Esophagus (tissue), 2 donors: ENCODE data around the gene CLIP4. TPM values are rescaled to one million over a fixed set of nuclear protein-coding genes. Genes with fewer than 3 reads are reported as not detected.
"Not testable (repeated sequence)": the region's sequence is repeated elsewhere in the genome, so short reads cannot be mapped to it uniquely, and the experiment has no call there.

ENCODE experiments used
- H3K27ac ChIP-seq, 2 donors: one replicate each; pipeline ENCODE4 v1.5.1; 2013; ENCODE audit warnings: low read depth in 2 of 2, mild to moderate bottlenecking in 2 of 2, inconsistent platforms in 1 of 2, low read length in 1 of 2, moderate library complexity in 1 of 2
- H3K27me3 ChIP-seq, 2 donors: one replicate each; pipeline ENCODE4 v1.6.1; 2013; ENCODE audit warnings: low read length in 2 of 2, control low read depth in 1 of 2, mild to moderate bottlenecking in 1 of 2; ENCODE audit not compliant: insufficient read depth in 2 of 2, control insufficient read depth in 1 of 2
- H3K36me3 ChIP-seq, 2 donors: one replicate each; pipeline ENCODE4 v1.6.1; 2013; ENCODE audit warnings: low read length in 1 of 2; ENCODE audit not compliant: control insufficient read depth in 2 of 2, insufficient read depth in 2 of 2
- H3K4me1 ChIP-seq, 2 donors: one replicate each; pipeline ENCODE4 v1.6.1; 2013; ENCODE audit warnings: low read length in 1 of 2; ENCODE audit not compliant: control insufficient read depth in 2 of 2, insufficient read depth in 2 of 2
- H3K4me3 ChIP-seq, 2 donors: one replicate each; pipeline ENCODE4 v1.5.1; 2013; ENCODE audit warnings: low read length in 2 of 2, mild to moderate bottlenecking in 2 of 2, low read depth in 1 of 2, moderate library complexity in 1 of 2
- H3K9me3 ChIP-seq, 2 donors: one replicate each; pipeline ENCODE4 v1.6.1; 2013; ENCODE audit warnings: mild to moderate bottlenecking in 2 of 2, low read depth in 1 of 2, low read length in 1 of 2, moderate library complexity in 1 of 2; ENCODE audit not compliant: control insufficient read depth in 2 of 2, insufficient read depth in 1 of 2
- WGBS, 2 donors: extraction: QIAGEN DNeasy Blood & Tissue Kit; methylation state at CpG; one replicate each; pipeline ENCODE4 v1.1.7; 2013; 5-methylcytosine and 5-hydroxymethylcytosine counted together
- polyA plus RNA-seq, 2 donors: library from polyadenylated mRNA; stranded (reverse); fragments of 200-250 nt; gene quantifications; one replicate each; pipeline ENCODE4 v1.2.3, GENCODE V29; 2013
- donor health status: healthy with polysubstance abuse.
- donor health status: Bipolar disorder and iron deficiency.

CLIP4 gene
- polyA plus RNA-seq, 2 donors: 12.4 to 16.8 TPM

DNA sequence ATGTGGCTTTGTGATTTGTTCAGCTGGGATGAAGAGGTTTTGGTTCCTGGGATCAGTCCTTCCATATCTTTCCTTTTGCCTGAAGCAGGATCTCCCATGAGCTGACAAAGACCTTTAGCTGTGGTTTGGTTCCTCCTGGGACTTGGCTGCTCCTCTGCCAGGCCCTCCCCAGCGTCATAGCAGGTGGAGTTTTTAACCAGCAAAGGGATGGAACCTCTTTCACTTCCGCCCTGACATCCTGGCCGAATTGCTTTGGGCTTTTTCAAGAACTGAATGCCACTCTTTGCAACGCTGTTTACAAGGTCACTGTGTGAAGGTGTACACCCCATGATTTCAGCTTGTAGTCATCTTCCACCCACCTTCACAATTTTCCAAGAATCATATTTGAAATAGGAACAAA lies 41.3 kb upstream of the CLIP4 start:
- Histone ChIP-seq H3K27me3 (no peaks in the 10 kb centered on the region), H3K4me1 (no peaks in the 10 kb centered on the region), H3K4me3 (no peak overlapping the region), H3K9me3 (no peaks in the 10 kb centered on the region), H3K36me3 (no peaks in the 10 kb centered on the region), H3K27ac (no peak overlapping the region)
- WGBS, 2 donors: 74 to 75% methylated on average over 4 of the region's 4 CpGs

DNA sequence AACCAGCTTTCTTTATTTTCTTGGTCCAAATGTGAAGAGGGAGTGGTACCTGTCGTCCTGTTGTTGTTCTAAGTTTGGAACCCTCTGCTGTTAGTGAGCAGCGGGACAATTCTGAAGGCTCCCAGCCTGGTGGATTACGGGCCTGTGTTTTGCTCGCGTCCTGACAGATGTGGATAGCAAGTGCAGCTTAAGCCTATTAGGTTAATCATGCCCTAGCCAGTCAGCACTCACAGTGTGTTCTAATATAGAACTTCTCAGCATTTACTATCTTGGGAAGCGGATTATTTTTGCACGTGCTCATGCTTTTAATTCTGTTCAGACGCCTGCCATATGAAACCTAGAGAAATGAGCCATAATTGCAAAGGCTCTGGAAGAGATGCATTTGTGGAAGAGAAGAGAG lies 40.8 kb upstream of the CLIP4 start, which contains the start of gene PCARE:
PCARE (minus strand) TSS at position 113 of the 400 bp plus-strand sequence. CDS start 262 bp downstream, outside the sequence.
- Histone ChIP-seq H3K27ac (no peak within 1 kb of the TSS), H3K36me3 (no peaks in the 10 kb centered on the region), H3K4me1 (no peaks in the 10 kb centered on the region), H3K27me3 (no peaks in the 10 kb centered on the region), H3K4me3 (no peak within 1 kb of the TSS), H3K9me3 (no peaks in the 10 kb centered on the region)
- 83 to 88% methylated on average over 8 of the region's 8 CpGs for WGBS, 2 donors

DNA sequence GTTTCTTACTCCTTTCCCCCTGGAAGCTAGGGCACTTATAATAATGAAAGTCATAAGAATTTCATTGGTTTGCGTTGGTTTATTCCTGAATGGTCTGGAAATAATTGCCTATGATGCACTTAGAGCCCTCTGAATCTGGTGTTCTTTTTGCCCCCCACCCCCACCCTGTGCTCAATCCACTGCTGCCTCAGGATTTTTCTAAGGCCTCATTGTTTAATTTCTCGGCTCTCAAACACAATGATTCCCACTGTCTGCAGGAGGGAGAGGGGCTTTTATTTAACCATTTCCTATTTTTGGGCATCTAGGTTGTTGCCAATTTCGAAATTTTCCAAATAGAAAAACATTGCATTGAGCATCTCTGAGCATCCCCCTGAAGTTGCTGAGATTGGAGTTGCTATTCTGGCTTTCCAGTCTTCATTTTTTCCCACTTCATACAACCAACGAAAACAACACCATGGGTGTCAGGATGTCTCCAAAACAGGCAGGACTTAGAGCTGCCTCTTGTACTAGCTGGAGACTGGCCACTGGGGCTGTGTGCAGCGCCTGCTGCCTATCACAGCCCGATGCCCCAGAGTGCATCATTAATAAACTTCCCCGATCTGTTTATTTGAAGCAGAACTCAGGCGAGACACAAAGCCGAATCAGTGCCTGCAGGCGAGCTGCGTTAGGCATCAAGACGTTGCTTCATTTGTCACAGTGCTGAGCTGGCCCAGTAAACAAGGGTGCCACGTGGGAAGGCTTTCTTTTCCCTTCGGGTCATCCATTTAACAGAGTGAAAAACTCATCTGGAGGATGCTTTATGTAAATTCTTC lies 39.1 kb upstream of the CLIP4 start:
- Histone ChIP-seq H3K4me3 (no peak overlapping the region), H3K36me3 (no peaks in the 10 kb centered on the region), H3K4me1 (no peaks in the 10 kb centered on the region), H3K9me3 (peaks cover 0 to 14% of the 10 kb centered on the region in 2 donors), H3K27me3 (no peaks in the 10 kb centered on the region), H3K27ac (no peak overlapping the region)
- 36 to 49% methylated on average over 14 of the region's 14 CpGs for WGBS, 2 donors

DNA sequence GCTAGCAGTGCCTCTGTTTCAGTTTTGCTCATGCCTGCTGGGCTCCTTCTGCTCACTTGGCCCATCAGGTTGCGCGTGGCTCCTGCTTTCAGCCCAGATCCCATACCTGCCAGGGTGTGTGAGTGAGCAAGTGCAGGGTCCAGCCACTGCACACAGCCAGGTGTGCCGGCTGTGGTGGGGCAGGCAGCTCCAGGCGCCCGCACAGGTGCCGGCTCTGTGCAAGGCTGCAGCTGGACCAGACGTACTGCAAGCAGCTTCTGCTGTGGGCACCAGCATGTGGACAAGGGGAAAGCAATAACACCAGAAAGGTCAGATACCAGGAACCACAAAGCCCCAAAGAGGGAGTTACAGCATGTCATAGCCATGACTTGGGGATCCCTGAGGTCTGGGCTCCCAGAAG lies 35.3 kb upstream of the CLIP4 start:
- Histone ChIP-seq H3K4me1 (no peaks in the 10 kb centered on the region), H3K4me3 (no peak overlapping the region), H3K36me3 (no peaks in the 10 kb centered on the region), H3K27me3 (no peaks in the 10 kb centered on the region), H3K9me3 (peaks cover 0 to 14% of the 10 kb centered on the region in 2 donors), H3K27ac (no peak overlapping the region)
- 97 to 99% methylated on average over 7 of the region's 7 CpGs for WGBS, 2 donors

DNA sequence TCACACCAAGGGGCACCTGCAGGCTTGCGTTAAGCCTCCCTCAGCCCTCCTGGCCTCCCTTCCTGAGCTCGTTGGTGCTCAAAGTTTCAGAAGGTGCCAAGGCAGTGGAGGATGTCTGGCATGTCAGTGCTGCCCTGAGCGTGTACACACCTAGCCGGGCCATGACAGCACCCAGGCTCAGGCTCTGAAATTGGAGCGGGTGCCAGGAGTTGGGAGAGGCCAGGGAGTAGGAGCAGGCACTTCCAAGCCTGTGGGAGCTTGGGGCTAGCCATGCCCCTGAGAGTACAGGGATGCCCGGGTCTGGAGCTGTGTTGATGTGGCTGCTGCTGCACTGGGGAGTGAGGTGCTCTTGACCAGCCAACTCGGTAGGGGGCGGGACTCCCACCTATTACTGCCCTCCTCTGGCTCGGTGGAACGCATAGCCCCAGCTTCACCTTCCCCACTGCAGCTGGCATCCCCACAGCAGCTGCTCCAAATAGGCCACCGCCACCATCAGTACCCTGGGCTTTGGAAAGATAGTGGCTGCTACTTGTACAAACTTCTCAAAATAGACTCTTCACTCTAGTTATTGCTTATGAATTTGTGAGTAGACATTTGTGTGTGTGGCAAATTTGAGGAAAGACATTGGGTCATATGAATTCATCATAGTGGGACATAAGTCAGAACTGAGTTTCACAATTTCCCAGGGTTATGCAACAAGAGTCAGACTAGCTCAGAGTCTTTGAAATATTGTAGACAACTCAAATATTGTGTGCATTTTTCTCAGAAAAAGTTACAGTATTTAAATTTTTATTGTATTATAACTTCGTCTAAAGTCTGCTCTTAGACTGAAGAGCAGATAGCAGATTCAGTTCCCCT lies 34.1 kb upstream of the CLIP4 start:
- Histone ChIP-seq H3K4me1 (no peaks in the 10 kb centered on the region), H3K9me3 (peaks cover 0 to 14% of the 10 kb centered on the region in 2 donors), H3K27ac (no peak overlapping the region), H3K4me3 (no peak overlapping the region), H3K27me3 (no peaks in the 10 kb centered on the region), H3K36me3 (no peaks in the 10 kb centered on the region)
- WGBS, 2 donors: 85 to 86% methylated on average over 12 of the region's 12 CpGs

DNA sequence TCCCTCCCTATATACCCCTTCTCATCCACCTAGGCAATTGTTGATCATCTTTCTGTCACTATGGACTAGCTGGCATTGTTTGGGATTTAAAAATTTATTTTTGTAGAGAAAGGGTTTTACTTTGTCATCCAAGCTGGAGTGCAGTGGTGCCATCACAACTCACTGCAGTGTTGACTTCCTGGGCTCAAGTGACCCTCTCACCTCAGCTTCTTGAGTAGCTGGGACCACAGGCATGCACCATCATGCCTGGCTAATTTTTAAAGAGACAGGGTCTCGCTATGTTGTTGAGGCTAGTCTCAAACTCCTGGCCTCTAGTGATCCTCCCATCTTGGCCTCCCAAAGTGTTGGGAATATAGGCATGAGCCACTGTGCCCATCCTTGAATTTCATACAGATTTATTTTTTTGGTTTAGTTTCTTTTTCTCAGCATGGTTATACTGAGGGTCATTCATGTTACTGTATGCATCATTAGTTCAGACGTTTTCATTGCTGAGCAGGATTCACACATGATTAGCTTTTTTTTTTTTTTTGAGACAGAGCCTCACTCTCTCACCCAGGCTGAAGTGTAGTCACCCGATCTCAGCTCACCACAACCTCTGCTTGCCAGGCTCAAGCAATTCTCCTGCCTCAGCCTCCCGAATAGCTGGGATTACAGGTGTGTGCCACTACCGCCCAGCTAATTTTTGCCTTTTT lies 32.3 kb upstream of the CLIP4 start:
- no peak overlapping the region for H3K4me3 ChIP-seq
- H3K27ac ChIP-seq: no peak overlapping the region
- WGBS, 2 donors: 87 to 90% methylated on average over 5 of the region's 5 CpGs
- H3K27me3 ChIP-seq: no peaks in the 10 kb centered on the region
- peaks cover 0 to 14% of the 10 kb centered on the region in 2 donors for H3K9me3 ChIP-seq
- no peaks in the 10 kb centered on the region for H3K36me3 ChIP-seq
- H3K4me1 ChIP-seq: no peaks in the 10 kb centered on the region

DNA sequence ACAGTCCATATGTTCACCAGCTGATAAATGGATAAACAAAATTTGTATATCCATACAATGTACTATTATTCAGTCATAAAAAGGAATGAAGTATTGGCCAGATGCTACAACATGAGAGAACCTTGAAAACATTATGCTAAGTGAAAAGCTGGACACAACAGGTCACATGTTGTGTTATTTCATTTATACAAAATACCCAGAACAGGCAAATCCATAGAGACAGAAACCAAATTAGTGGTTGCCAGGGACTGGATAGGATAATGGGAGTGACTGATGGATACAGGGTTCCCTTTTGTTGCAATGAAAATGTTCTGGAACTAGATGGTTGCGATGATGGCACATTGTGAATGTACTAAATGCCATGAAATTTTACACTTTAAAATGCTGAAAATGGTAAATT lies 30.7 kb upstream of the CLIP4 start:
- peaks cover 0 to 14% of the 10 kb centered on the region in 2 donors for H3K9me3 ChIP-seq

DNA sequence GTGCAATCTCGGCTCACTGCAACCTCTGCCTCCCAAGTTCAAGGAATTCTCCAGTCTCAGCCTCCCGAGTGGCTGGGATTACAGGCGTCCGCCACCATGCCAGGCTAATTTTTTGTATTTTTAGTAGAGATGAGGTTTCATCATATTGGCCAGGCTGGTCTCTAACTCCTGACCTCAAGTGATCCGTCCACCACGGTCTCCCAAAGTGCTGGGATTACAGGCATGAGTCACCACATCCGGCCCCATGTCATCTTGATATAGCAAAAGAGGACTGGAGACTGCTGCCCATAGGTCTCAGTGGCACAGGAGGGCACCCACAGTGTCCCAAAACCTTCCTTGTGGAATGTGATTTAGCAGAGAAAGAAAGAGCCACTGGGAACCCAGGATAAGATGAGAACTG lies 24.9 kb upstream of the CLIP4 start:
- not testable (repeated sequence) for H3K4me3 ChIP-seq, H3K27me3 ChIP-seq, H3K36me3 ChIP-seq, H3K9me3 ChIP-seq, H3K4me1 ChIP-seq, H3K27ac ChIP-seq
- 91 to 92% methylated on average over 7 of the region's 7 CpGs for WGBS, 2 donors

More for the DNA sequence above, 30.7 kb upstream of the CLIP4 start:
- Histone ChIP-seq H3K36me3 (no peaks in the 10 kb centered on the region), H3K27me3 (no peaks in the 10 kb centered on the region), H3K4me3 (no peak overlapping the region), H3K4me1 (no peaks in the 10 kb centered on the region), H3K27ac (no peak overlapping the region)
- 95 to 96% methylated on average over 1 of the region's 1 CpG for WGBS, 2 donors

DNA sequence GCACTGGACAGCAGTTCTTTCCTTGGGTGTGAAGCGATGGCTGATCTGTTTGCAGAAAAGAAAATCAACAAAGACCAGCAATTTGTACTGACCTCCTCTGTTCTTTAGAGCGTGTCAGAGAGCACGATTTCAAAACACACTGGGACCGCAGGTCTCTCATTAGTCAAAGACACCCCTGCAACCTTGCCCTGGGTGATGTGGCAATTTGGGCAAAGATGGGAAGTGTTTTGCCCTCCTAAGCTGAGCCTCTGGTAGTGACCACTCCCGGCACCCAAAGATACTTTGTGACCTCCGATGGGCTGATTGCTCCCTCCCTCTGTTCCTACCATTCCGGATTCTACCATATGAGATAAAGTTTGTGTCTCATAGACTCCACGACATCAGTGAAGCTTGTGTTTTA lies 18.2 kb upstream of the CLIP4 start:
- H3K36me3 ChIP-seq: no peaks in the 10 kb centered on the region
- no peaks in the 10 kb centered on the region for H3K27me3 ChIP-seq
- H3K4me3 ChIP-seq: no peak overlapping the region
- no peaks in the 10 kb centered on the region for H3K4me1 ChIP-seq
- WGBS, 2 donors: 91 to 95% methylated on average over 8 of the region's 8 CpGs
- H3K9me3 ChIP-seq: no peaks in the 10 kb centered on the region
- no peak overlapping the region for H3K27ac ChIP-seq
